Measurements from ENCODE around the gene KLF14.

DNA sequence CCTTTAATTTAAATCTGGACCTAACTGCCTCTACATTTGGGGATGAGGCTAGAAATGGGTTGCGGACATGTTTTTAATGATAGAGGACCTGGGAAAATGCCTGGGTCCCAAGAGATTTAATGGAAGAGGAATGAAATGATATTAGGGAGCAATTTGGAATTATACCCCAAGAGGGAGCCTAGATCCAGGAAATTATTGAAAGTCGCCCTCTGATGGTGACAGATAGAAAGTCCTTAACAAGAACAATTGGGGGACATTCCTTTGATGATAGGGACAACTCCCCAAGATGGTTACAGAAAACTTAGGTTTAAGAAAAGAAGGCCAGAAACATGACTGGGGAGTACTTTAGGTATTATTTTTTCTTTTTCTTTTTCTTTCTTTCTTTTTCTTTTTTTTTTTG lies 38.2 kb downstream of the KLF14 start:
- TF ChIP-seq, protein P1, sequence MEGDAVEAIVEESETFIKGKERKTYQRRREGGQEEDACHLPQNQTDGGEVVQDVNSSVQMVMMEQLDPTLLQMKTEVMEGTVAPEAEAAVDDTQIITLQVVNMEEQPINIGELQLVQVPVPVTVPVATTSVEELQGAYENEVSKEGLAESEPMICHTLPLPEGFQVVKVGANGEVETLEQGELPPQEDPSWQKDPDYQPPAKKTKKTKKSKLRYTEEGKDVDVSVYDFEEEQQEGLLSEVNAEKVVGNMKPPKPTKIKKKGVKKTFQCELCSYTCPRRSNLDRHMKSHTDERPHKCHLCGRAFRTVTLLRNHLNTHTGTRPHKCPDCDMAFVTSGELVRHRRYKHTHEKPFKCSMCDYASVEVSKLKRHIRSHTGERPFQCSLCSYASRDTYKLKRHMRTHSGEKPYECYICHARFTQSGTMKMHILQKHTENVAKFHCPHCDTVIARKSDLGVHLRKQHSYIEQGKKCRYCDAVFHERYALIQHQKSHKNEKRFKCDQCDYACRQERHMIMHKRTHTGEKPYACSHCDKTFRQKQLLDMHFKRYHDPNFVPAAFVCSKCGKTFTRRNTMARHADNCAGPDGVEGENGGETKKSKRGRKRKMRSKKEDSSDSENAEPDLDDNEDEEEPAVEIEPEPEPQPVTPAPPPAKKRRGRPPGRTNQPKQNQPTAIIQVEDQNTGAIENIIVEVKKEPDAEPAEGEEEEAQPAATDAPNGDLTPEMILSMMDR (conservative IDR thresholded peaks at IDR 0.05; ENCODE audit: low read depth, low read length): peak; percentile 76
- no peak for TF ChIP-seq EZH2 (IDR thresholded peaks at IDR 0.05; ENCODE audit: borderline replicate concordance, low read depth, low read length, poor library complexity, severe bottlenecking)
